Loucy (cell line): ENCODE measurements around the gene ARMC9.

Source experiments
- CTCF ChIP-seq: fragments of 200-600 bp; sonication (generic); conservative IDR thresholded peaks from 2 replicates; pipeline ENCODE4 v1.5.1; 2014; ENCODE audit warnings: mild to moderate bottlenecking, antibody characterized with exemption, low read length
- EZH2phosphoT487 ChIP-seq: fragments of 200-600 bp; IDR thresholded peaks from 2 replicates; pipeline ENCODE4 v1.6.1; 2018; ENCODE audit warnings: antibody characterized with exemption, mild to moderate bottlenecking, moderate library complexity, borderline replicate concordance

GRCh38 chr2:231221761-231222160 is 23.3 kb downstream of the ARMC9 start:
- no peak for TF ChIP-seq CTCF
- TF ChIP-seq EZH2phosphoT487: no peak
